ENCODE measurements around the gene CMSS1. TPM values are rescaled to one million over a fixed set of nuclear protein-coding genes. Genes with fewer than 3 reads are reported as not detected.

Gene CMSS1
- total RNA-seq, 4 donors from 2014 or later: 9.2 to 18.5 (median 12.9) TPM

DNA sequence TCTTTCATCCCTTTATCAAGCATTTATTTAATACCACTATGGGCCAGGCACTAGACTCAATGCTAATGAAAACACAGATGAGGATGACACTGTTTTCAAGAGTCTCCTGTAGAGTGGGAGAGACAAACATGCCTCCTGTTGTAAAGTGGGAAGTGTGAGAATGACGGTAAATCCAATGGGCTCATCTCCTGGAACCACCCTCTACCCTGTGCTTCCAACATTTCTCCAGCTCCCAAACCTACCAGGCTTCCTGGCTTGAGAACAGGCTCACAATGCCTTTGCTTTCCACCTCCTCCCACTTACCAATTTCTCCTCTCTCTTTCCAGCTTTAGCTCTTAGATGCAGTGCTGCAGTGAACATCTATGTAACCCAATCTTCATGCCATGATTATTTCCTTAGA is 389.0 kb downstream of the CMSS1 start:
- no peak for DNase-seq
- Histone ChIP-seq H3K9me3 (no peaks in the 10 kb centered on the region), H3K4me3 (no peak overlapping the region), H3K36me3 (no peaks in the 10 kb centered on the region), H3K27ac (no peak overlapping the region), H3K27me3 (no peaks in the 10 kb centered on the region), H3K4me1 (peaks cover 10 to 16% (median 15%) of the 10 kb centered on the region in 3 donors)
- TF ChIP-seq, protein P1, sequence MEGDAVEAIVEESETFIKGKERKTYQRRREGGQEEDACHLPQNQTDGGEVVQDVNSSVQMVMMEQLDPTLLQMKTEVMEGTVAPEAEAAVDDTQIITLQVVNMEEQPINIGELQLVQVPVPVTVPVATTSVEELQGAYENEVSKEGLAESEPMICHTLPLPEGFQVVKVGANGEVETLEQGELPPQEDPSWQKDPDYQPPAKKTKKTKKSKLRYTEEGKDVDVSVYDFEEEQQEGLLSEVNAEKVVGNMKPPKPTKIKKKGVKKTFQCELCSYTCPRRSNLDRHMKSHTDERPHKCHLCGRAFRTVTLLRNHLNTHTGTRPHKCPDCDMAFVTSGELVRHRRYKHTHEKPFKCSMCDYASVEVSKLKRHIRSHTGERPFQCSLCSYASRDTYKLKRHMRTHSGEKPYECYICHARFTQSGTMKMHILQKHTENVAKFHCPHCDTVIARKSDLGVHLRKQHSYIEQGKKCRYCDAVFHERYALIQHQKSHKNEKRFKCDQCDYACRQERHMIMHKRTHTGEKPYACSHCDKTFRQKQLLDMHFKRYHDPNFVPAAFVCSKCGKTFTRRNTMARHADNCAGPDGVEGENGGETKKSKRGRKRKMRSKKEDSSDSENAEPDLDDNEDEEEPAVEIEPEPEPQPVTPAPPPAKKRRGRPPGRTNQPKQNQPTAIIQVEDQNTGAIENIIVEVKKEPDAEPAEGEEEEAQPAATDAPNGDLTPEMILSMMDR (IDR thresholded peaks at IDR 0.05): no peak
- TF ChIP-seq POLR2A (IDR thresholded peaks at IDR 0.05): no peak
- 80 to 92% methylated on average over 1 of the region's 1 CpG for WGBS, 2 donors
- intact Hi-C loops (cut with DNase I): no loop called here

DNA sequence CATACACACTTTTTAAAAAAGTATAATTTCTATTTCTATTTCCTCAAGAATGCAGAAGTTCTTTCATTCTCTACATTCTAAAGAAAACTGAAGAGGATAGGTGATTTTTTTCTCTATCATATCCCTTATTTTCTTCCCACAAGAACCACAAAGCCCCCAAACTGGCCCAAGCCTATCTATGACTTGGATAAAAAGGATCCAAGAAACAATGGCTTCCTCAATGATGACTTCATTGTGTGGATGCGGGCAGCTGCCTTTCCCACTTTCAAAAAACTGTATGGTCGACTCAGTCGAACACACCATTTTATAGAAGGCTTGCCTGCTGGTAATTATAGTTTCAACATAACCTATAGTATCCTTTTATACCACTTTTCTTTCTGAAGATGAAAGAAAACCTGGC is 390.2 kb downstream of the CMSS1 start:
- WGBS, 2 donors: 96 to 99% methylated on average over 3 of the region's 3 CpGs
- intact Hi-C loops (cut with DNase I): no loop called here
- no peaks in the 10 kb centered on the region for H3K27me3 ChIP-seq
- peaks cover 10 to 16% (median 15%) of the 10 kb centered on the region in 3 donors for H3K4me1 ChIP-seq
- H3K36me3 ChIP-seq: no peaks in the 10 kb centered on the region
- H3K27ac ChIP-seq: no peak overlapping the region
- no peaks in the 10 kb centered on the region for H3K9me3 ChIP-seq
- TF ChIP-seq, protein P1 (IDR thresholded peaks at IDR 0.05): no peak
- TF ChIP-seq POLR2A (IDR thresholded peaks at IDR 0.05): no peak
- DNase-seq: no peak
- no peak overlapping the region for H3K4me3 ChIP-seq

DNA sequence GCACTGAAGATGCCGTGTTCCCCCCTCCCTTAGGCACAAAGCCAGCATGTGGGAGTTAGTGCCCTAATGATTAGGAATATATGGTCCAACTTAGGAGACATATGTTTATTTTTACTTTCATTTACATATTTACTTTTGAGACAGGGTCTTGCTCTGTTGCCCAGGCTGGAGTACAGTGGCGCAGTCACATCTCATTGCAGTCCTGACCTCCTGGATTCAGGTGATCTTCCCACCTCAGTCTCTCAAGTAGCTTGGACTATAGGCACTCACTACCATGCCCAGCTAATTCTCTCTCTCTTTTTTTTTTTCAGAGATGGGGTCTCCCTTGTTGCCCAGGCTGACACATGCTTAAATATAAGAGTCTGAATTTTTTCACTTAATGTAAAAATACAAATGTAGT is 391.5 kb downstream of the CMSS1 start:
- Histone ChIP-seq H3K4me1 (peaks cover 10 to 16% (median 15%) of the 10 kb centered on the region in 3 donors), H3K9me3 (no peaks in the 10 kb centered on the region), H3K27me3 (no peaks in the 10 kb centered on the region), H3K27ac (no peak overlapping the region), H3K4me3 (no peak overlapping the region), H3K36me3 (no peaks in the 10 kb centered on the region)
- no peak for TF ChIP-seq POLR2A (IDR thresholded peaks at IDR 0.05)
- TF ChIP-seq, protein P1 (IDR thresholded peaks at IDR 0.05): no peak
- WGBS, 2 donors: 86 to 94% methylated on average over 2 of the region's 2 CpGs
- DNase-seq: no peak
- intact Hi-C loops (cut with DNase I): no loop called here

DNA sequence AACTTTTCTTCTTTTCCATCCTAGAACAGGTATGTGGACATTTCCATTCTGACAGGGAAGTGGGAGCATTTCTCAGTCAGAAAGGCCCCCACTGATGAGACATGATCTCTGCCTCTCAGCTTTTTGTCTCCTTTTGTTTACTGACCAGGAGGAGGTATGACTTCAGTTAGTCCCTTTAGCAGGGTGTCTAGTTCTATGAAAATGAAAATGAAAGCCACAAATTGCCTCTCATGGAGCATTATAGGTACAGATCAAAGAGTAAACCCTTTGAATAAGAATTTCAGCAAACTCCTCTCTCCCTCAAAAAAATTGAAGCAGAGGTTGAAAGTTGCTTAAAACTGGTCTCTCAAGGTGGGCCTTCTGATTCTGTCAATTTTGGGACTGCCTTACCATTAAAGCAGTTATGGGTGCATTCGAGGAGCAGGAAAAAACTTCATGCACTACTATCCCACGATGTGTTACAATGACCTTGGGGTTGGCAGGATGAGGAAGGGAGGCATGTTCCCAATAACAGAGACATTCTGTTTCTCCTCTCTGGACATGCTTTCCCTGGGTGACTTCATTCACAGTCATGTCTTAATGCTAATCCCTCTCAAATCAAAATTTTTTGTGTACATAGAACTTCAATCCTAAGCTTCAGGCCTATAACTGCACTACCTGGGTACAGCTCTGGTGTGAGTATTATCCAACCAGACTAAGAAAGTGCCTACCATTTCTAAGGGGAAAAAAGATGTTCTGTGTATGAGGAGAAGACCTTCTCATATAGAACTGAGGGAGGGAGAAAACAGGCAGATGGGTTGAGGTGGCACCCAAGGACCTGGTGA is 392.5 kb downstream of the CMSS1 start:
- Histone ChIP-seq H3K4me1 (peaks cover 10 to 16% (median 15%) of the 10 kb centered on the region in 3 donors), H3K4me3 (peak overlapping the region in 1 of 4 donors; percentile 43), H3K27ac (peak overlapping the region; percentile 13 to 80 (median 72)), H3K36me3 (no peaks in the 10 kb centered on the region), H3K27me3 (no peaks in the 10 kb centered on the region), H3K9me3 (no peaks in the 10 kb centered on the region)
- WGBS, 2 donors: 28 to 29% methylated on average over 2 of the region's 2 CpGs
- TF ChIP-seq POLR2A (IDR thresholded peaks at IDR 0.05): no peak
- DNase-seq: no peak
- intact Hi-C loops (cut with DNase I): no loop called here

DNA sequence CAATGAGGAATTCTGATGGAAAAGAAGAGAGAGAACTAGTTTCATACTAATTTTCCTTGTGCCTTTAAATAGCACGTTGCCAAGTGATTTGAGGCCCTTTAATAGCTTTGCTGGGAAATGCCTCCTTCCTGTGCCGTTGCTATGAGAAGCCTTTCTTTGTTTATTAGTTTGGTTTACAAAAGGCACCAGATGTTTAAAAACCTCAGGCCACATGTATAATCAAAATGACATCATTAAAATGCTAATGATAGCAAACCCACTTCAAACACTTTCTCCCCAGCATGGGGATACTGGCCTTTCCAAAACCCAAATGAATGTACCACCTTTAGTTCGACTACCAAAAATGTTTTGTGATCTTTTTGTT is 393.1 kb downstream of the CMSS1 start:
- Histone ChIP-seq H3K4me1 (peaks cover 10 to 16% (median 15%) of the 10 kb centered on the region in 3 donors), H3K9me3 (no peaks in the 10 kb centered on the region), H3K27ac (peak overlapping the region; percentile 13 to 80 (median 72)), H3K27me3 (no peaks in the 10 kb centered on the region), H3K4me3 (no peak overlapping the region), H3K36me3 (no peaks in the 10 kb centered on the region)
- intact Hi-C loops (cut with DNase I): no loop called here
- TF ChIP-seq, protein P1 (IDR thresholded peaks at IDR 0.05): no peak
- TF ChIP-seq POLR2A (IDR thresholded peaks at IDR 0.05): no peak
- 5 to 10% methylated on average over 3 of the region's 3 CpGs for WGBS, 2 donors
- DNase-seq: no peak
